Transverse colon (tissue), 4 donors: ENCODE measurements around the gene FAM114A2. TPM values are rescaled to one million over a fixed set of nuclear protein-coding genes. Genes with fewer than 3 reads are reported as not detected.

Source experiments
- DNase-seq: peaks from one replicate; pipeline ENCODE4 v3.0.0-alpha.2; 2019
- H3K27ac ChIP-seq, 4 donors: fragments of 200-600 bp; sonication (generic); 2 replicates each; pipeline ENCODE4 v1.5.1; 2016 to 2018; ENCODE audit warnings: inconsistent platforms in 4 of 4
- H3K27me3 ChIP-seq: fragments of 200-600 bp; sonication (generic); 2 replicates; pipeline ENCODE4 v1.5.1; 2017; ENCODE audit warnings: inconsistent platforms
- H3K36me3 ChIP-seq, 4 donors: fragments of 200-600 bp; sonication (generic); 2 replicates each; pipeline ENCODE4 v1.5.1; 2017 to 2019; ENCODE audit warnings: inconsistent platforms in 4 of 4
- H3K4me1 ChIP-seq, 4 donors: fragments of 200-600 bp; sonication (generic); 2 replicates each; pipeline ENCODE4 v1.5.1; 2017 to 2020; ENCODE audit warnings: inconsistent platforms in 4 of 4
- H3K4me3 ChIP-seq, 4 donors: fragments of 200-600 bp; sonication (generic); 1 replicate in 1 of 4; 2 replicates in 3 of 4; pipeline versions ENCODE4 v1.5.1 to v1.6.1; 2017 to 2019; ENCODE audit warnings: inconsistent platforms in 4 of 4
- H3K9me3 ChIP-seq, 2 donors: fragments of 200-600 bp; sonication (generic); 2 replicates each; pipeline ENCODE4 v1.5.1; 2017 to 2019; ENCODE audit warnings: inconsistent platforms in 2 of 2
- EP300 ChIP-seq: sonication (generic); formaldehyde crosslinking; IDR thresholded peaks from one replicate; pipeline ENCODE4 v1.6.1; 2017; ENCODE audit warnings: antibody characterized with exemption, low read depth
- POLR2A ChIP-seq: fragments of 450-650 bp; IDR thresholded peaks from one replicate; pipeline ENCODE4 v1.6.1; 2016; ENCODE audit warnings: antibody characterized with exemption, mild to moderate bottlenecking, moderate library complexity
- POLR2AphosphoS5 ChIP-seq, 3 donors: sonication (generic); formaldehyde crosslinking; IDR thresholded peaks; one replicate each; pipeline ENCODE4 v1.6.1; 2016; ENCODE audit warnings: antibody characterized with exemption in 3 of 3
- WGBS, 2 donors: methylation state at CpG; one replicate each; pipeline ENCODE4 v1.1.5; 2018; ENCODE audit warnings: low coverage in 1 of 2; 5-methylcytosine and 5-hydroxymethylcytosine counted together
- in situ Hi-C, 4 donors: fragments of 200-750 bp; cut with MboI; loops; one replicate each; pipeline versions ENCODE4 v1.15.0 to v1.15.1; 2017; ENCODE audit warnings: low sequenced_read_pairs in 3 of 4, low pct_ligation_motif_present in 1 of 4, low pct_unique_long_range_greater_than_20kb in 1 of 4
- intact Hi-C: fragments of 100-400 bp; cut with DNase I; formaldehyde crosslinking; loops from one replicate; pipeline ENCODE4 v1.15.1; 2023; ENCODE audit warnings: low total_unique reads
- total RNA-seq, 4 donors: library from RNA; depleted of rRNA; stranded (reverse); fragments of >200 nt; gene quantifications; one replicate each; pipeline ENCODE4 v1.1.0, GENCODE V29; 2016
- TF ChIP-seq, protein P1 (sequence below), 5 experiments: fragments of 200-600 bp in 3 of 5; fragments of 450-650 bp in 2 of 5; sonication (generic) in 3 of 5; IDR thresholded peaks; 1 replicate in 2 of 5; 2 replicates in 3 of 5; pipeline ENCODE4 v1.5.1; 2016 to 2017; ENCODE audit warnings: antibody characterized with exemption in 5 of 5, inconsistent platforms in 3 of 5, mild to moderate bottlenecking in 2 of 5, moderate library complexity in 1 of 5

Gene FAM114A2
- total RNA-seq, 4 donors from 2014 or later, result 4.5 to 18.0 (median 10.6) TPM

DNA sequence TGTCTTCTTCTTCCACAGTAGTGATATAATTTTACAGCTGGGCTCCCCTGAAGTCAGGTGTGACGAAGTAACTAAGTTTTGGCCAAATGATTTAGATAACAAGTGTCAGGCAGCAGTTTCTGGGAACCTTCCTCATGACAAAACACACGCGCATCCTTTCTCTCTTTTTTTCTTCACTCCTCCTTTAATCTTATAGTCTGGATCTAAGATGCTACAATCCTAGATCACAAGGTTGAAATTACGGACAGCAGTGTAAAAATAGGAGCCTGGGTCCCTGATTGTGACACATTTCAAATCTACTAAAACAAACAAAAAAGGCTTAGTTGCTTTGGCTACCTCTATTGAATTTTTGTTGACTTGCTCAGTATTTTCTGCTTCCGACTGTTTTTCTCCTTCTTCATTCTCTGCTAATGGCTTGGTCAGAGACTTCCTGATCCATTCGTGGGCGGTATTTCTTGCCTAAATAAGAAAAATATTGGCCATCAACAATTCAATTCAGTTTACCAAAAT lies 36.1 kb downstream of the FAM114A2 start:
- Histone ChIP-seq H3K4me3 (no peak overlapping the region), H3K27ac (peak overlapping the region; percentile 17 to 60 (median 50)), H3K9me3 (no peaks in the 10 kb centered on the region), H3K4me1 (peaks cover 0 to 8% (median 0%) of the 10 kb centered on the region in 4 donors), H3K36me3 (peaks cover 0 to 5% (median 2%) of the 10 kb centered on the region in 4 donors), H3K27me3 (no peaks in the 10 kb centered on the region)
- no peak for TF ChIP-seq POLR2A
- TF ChIP-seq, protein P1, sequence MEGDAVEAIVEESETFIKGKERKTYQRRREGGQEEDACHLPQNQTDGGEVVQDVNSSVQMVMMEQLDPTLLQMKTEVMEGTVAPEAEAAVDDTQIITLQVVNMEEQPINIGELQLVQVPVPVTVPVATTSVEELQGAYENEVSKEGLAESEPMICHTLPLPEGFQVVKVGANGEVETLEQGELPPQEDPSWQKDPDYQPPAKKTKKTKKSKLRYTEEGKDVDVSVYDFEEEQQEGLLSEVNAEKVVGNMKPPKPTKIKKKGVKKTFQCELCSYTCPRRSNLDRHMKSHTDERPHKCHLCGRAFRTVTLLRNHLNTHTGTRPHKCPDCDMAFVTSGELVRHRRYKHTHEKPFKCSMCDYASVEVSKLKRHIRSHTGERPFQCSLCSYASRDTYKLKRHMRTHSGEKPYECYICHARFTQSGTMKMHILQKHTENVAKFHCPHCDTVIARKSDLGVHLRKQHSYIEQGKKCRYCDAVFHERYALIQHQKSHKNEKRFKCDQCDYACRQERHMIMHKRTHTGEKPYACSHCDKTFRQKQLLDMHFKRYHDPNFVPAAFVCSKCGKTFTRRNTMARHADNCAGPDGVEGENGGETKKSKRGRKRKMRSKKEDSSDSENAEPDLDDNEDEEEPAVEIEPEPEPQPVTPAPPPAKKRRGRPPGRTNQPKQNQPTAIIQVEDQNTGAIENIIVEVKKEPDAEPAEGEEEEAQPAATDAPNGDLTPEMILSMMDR (IDR thresholded peaks at IDR 0.05), result no peak
- TF ChIP-seq EP300, result no peak
- no peak for TF ChIP-seq POLR2AphosphoS5 (IDR thresholded peaks at IDR 0.05)
- in situ Hi-C loops, result no loop called here
- intact Hi-C loops, result no loop called here
- no peak for DNase-seq
- WGBS, 2 donors, result 80 to 94% methylated on average over 3 to 7 of the region's 7 CpGs

DNA sequence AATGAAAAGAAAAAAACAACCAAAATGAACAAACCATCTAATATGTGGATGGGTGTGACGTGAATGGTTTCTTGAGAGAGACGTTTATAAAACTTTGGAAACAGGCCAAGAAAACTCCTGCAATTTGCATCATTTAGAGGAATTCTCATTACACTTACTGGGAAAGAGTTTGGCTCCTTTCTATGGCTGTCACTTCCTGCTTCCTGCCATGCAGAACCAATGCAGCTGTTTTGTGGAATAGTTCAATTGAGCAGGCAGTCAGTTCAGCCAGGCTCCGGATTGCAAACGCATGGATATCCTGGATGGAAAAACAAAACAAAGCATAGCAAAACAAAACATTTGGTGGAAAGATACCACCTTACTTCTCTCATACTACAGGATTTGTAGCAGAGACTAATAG lies 36.6 kb downstream of the FAM114A2 start:
- peak overlapping the region; percentile 44 to 60 (median 50) for H3K27ac ChIP-seq
- intact Hi-C loops, result no loop called here
- 38 to 53% methylated on average over 4 of the region's 4 CpGs for WGBS, 2 donors
- no peak for DNase-seq
- H3K36me3 ChIP-seq, result peaks cover 0 to 5% (median 2%) of the 10 kb centered on the region in 4 donors
- no peaks in the 10 kb centered on the region for H3K27me3 ChIP-seq
- peaks cover 0 to 8% (median 0%) of the 10 kb centered on the region in 4 donors for H3K4me1 ChIP-seq
- in situ Hi-C loops, result no loop called here
- H3K4me3 ChIP-seq, result no peak overlapping the region
- TF ChIP-seq POLR2A, result no peak
- peak; percentile 25 to 62 (median 60) for TF ChIP-seq POLR2AphosphoS5 (IDR thresholded peaks at IDR 0.05)
- no peaks in the 10 kb centered on the region for H3K9me3 ChIP-seq

DNA sequence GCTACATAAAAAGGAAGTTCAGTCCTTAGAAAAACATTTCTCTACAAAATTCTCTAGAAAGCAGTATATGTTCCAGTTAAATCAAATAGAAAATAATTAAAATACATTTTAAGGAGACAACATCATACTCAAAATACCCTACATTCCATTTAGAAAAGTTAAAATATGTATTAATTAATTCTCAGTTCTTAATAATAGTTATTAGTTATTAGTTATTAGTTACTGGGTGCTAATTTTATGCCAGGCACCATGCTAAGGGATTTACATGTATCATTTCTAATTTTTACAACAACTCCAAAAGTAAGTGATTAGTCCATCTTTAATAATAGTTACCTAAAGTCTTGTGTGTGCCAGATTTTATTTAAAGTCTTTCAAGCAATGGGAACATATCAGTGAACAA lies 38.0 kb downstream of the FAM114A2 start:
- intact Hi-C loops (no loop called here), in situ Hi-C loops (no loop called here)
- no peak overlapping the region for H3K4me3 ChIP-seq
- no peak for DNase-seq
- H3K27ac ChIP-seq, result no peak overlapping the region
- H3K27me3 ChIP-seq, result no peaks in the 10 kb centered on the region
- H3K9me3 ChIP-seq, result no peaks in the 10 kb centered on the region
- TF ChIP-seq EP300, result no peak
- TF ChIP-seq, protein P1 (IDR thresholded peaks at IDR 0.05), result no peak
- TF ChIP-seq POLR2A, result no peak
- TF ChIP-seq POLR2AphosphoS5 (IDR thresholded peaks at IDR 0.05), result no peak
- H3K4me1 ChIP-seq, result peaks cover 0 to 8% (median 0%) of the 10 kb centered on the region in 4 donors
- peaks cover 0 to 11% (median 2%) of the 10 kb centered on the region in 4 donors for H3K36me3 ChIP-seq

DNA sequence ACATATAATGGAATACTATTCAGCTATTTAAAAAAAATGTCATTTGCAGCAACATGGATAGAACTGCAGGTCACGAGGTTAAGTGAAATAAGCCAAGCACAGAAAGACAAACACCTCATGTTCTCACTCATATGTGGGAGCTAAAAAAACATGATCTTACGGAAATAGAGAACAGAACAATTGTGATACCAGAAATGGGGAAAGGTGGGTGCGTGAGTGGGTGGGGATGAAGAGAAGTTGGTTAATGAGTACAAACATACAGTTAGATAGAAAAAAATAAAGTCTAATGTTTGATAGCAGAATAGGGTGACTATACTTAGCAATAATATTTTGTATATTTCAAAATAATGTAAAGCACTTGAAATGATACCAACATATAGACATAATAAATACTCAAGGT lies 38.7 kb downstream of the FAM114A2 start:
- WGBS, 2 donors, result 91 to 93% methylated on average over 3 of the region's 3 CpGs
- H3K36me3 ChIP-seq, result peaks cover 0 to 11% (median 2%) of the 10 kb centered on the region in 4 donors

DNA sequence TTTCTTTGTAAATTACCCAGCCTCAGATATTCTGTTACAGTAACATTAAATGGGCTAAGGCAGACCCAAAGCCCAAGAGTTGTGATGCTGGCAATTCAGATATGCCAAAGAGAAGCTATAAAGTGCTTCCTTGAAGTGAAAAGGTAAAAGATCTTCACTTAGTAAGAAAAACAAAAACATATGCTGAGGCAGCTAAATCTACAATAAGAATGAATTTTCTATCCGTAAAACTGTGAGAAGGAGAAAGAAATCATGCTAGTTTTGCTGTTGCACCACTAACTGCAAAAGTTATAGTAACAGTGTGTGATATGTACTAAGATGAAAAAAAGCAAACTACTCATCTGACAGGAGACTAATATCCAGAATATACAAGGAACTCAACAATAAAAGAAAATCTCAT lies 39.9 kb downstream of the FAM114A2 start:
- H3K27me3 ChIP-seq, result no peaks in the 10 kb centered on the region
- no peak overlapping the region for H3K27ac ChIP-seq
- peaks cover 0 to 8% (median 0%) of the 10 kb centered on the region in 4 donors for H3K4me1 ChIP-seq
- H3K36me3 ChIP-seq, result peaks cover 0 to 11% (median 2%) of the 10 kb centered on the region in 4 donors
- no peak for DNase-seq
- TF ChIP-seq, protein P1 (IDR thresholded peaks at IDR 0.05), result no peak
- TF ChIP-seq EP300 (no peak), POLR2AphosphoS5 (IDR thresholded peaks at IDR 0.05) (no peak), POLR2A (no peak)
- in situ Hi-C loops, result loop anchor here in 1 of 4 donors (25.0 kb wide), 1 partner anchor 614 kb away; no protein-coding TSS in a partner anchor
- WGBS, 2 donors, result 92 to 94% methylated on average over 1 of the region's 1 CpG
- intact Hi-C loops, result no loop called here
- no peak overlapping the region for H3K4me3 ChIP-seq
- no peaks in the 10 kb centered on the region for H3K9me3 ChIP-seq

More for the DNA sequence above, 38.7 kb downstream of the FAM114A2 start:
- H3K27ac ChIP-seq, result no peak overlapping the region
- no peak for TF ChIP-seq POLR2A
- no peak for TF ChIP-seq POLR2AphosphoS5 (IDR thresholded peaks at IDR 0.05)
- peaks cover 0 to 8% (median 0%) of the 10 kb centered on the region in 4 donors for H3K4me1 ChIP-seq
- DNase-seq, result no peak
- in situ Hi-C loops (loop anchor here in 1 of 4 donors (25.0 kb wide), 1 partner anchor 612 kb away; no protein-coding TSS in a partner anchor), intact Hi-C loops (no loop called here)
- H3K4me3 ChIP-seq, result no peak overlapping the region
- no peaks in the 10 kb centered on the region for H3K27me3 ChIP-seq
- H3K9me3 ChIP-seq, result no peaks in the 10 kb centered on the region
